HG02571 (cell line): ENCODE measurements around the gene GYPC.
"Not testable (repeated sequence)": the region's sequence is repeated elsewhere in the genome, so short reads cannot be mapped to it uniquely, and the experiment has no call there.

ENCODE experiments used
- ATAC-seq: cut with Tn5 transposase; IDR thresholded peaks from one replicate; pipeline ENCODE4 v1.9.1; 2021; ENCODE audit warnings: mild to moderate bottlenecking, moderate library complexity; ENCODE audit not compliant: unreplicated experiment

Gene GYPC

GRCh38 chr2:126655500-126656430, at the start of gene GYPC:
Gene GYPC (plus strand): TSS chr2:126656158. CDS start chr2:126656264, 106 bp downstream.
- peak; percentile 29 for ATAC-seq

GRCh38 chr2:126614524-126615227, 41.3 kb upstream of the GYPC start:
- no peak for ATAC-seq

- no peak for ATAC-seq
These were observed 39.3 kb upstream of the GYPC start for GRCh38 chr2:126616606-126617069.

GRCh38 chr2:126620302-126620701, 35.7 kb upstream of the GYPC start:
- ATAC-seq, result no peak

- no peak for ATAC-seq
These were observed 33.0 kb upstream of the GYPC start for GRCh38 chr2:126623000-126623399.

GRCh38 chr2:126627643-126628042, 28.3 kb upstream of the GYPC start:
- ATAC-seq, result no peak

GRCh38 chr2:126634273-126634861, 21.6 kb upstream of the GYPC start:
- ATAC-seq, result no peak

GRCh38 chr2:126635281-126635680, 20.7 kb upstream of the GYPC start:
- ATAC-seq, result no peak

GRCh38 chr2:126635736-126636135, 20.2 kb upstream of the GYPC start:
- ATAC-seq, result no peak

GRCh38 chr2:126637386-126637785, 18.6 kb upstream of the GYPC start:
- ATAC-seq, result no peak

GRCh38 chr2:126638746-126639145, 17.2 kb upstream of the GYPC start:
- no peak for ATAC-seq

GRCh38 chr2:126639276-126639675, 16.7 kb upstream of the GYPC start:
- no peak for ATAC-seq

GRCh38 chr2:126641294-126641693, 14.7 kb upstream of the GYPC start:
- not testable (repeated sequence) for ATAC-seq

- ATAC-seq, result no peak
These were observed 13.9 kb upstream of the GYPC start for GRCh38 chr2:126642031-126642430.

GRCh38 chr2:126643431-126643830, 12.5 kb upstream of the GYPC start:
- ATAC-seq, result no peak

GRCh38 chr2:126643972-126644371, 12.0 kb upstream of the GYPC start:
- no peak for ATAC-seq

- peak; percentile 69 for ATAC-seq
These were observed 11.2 kb upstream of the GYPC start for GRCh38 chr2:126644630-126645191.

GRCh38 chr2:126645211-126645618, 10.7 kb upstream of the GYPC start:
- peak; percentile 54 for ATAC-seq

- no peak for ATAC-seq
These were observed 9.9 kb upstream of the GYPC start for GRCh38 chr2:126646026-126646425.

- not testable (repeated sequence) for ATAC-seq
These were observed 8.1 kb upstream of the GYPC start for GRCh38 chr2:126647714-126648344.

- ATAC-seq, result not testable (repeated sequence)
These were observed 7.6 kb upstream of the GYPC start for GRCh38 chr2:126648345-126648786.
